Endometrial microvascular endothelial cells (primary cell): Measurements from ENCODE around the gene MRFAP1. TPM values are rescaled to one million over a fixed set of nuclear protein-coding genes. Genes with fewer than 3 reads are reported as not detected.
"Not testable (repeated sequence)": the region's sequence is repeated elsewhere in the genome, so short reads cannot be mapped to it uniquely, and the experiment has no call there.

Experiments
- in situ Hi-C: cut with HindIII; loops from 2 replicates; pipeline ENCODE4 v1.10.0; 2017; ENCODE audit warnings: low sequenced_read_pairs, low pct_unique_long_range_greater_than_20kb; ENCODE audit errors: inconsistent ontology term
- total RNA-seq: library from RNA; depleted of rRNA; stranded (reverse); fragments of >200 nt; gene quantifications from one replicate; pipeline ENCODE4 v1.2.3, GENCODE V29; 2015; ENCODE audit errors: inconsistent ontology term

The MRFAP1 gene
- total RNA-seq, 1 donor from 2014 or later, result 355 TPM

- in situ Hi-C loops, result no loop called here
Measured at GRCh38 chr4:6657242-6658208, 17.0 kb downstream of the MRFAP1 start.

- in situ Hi-C loops, result no loop called here
Measured at GRCh38 chr4:6658209-6658595, 17.7 kb downstream of the MRFAP1 start.

- in situ Hi-C loops, result no loop called here
Measured at GRCh38 chr4:6658597-6659075, 18.2 kb downstream of the MRFAP1 start.

GRCh38 chr4:6659897-6660296 lies 19.4 kb downstream of the MRFAP1 start:
- in situ Hi-C loops, result no loop called here

GRCh38 chr4:6660430-6660829 lies 19.9 kb downstream of the MRFAP1 start:
- in situ Hi-C loops, result no loop called here

- in situ Hi-C loops, result no loop called here
Measured at GRCh38 chr4:6662591-6662990, 22.1 kb downstream of the MRFAP1 start.

GRCh38 chr4:6663596-6664393 lies 23.3 kb downstream of the MRFAP1 start:
- in situ Hi-C loops, result no loop called here

GRCh38 chr4:6665320-6665654 lies 24.8 kb downstream of the MRFAP1 start:
- in situ Hi-C loops, result no loop called here

GRCh38 chr4:6668391-6668790 lies 27.9 kb downstream of the MRFAP1 start:
- in situ Hi-C loops, result no loop called here

GRCh38 chr4:6671648-6672047 lies 31.2 kb downstream of the MRFAP1 start:
- in situ Hi-C loops, result no loop called here

GRCh38 chr4:6672131-6672530 lies 31.6 kb downstream of the MRFAP1 start:
- in situ Hi-C loops, result no loop called here

GRCh38 chr4:6672541-6673190 lies 32.2 kb downstream of the MRFAP1 start:
- in situ Hi-C loops, result not testable (repeated sequence)

- in situ Hi-C loops, result not testable (repeated sequence)
Measured at GRCh38 chr4:6673191-6673659, 32.7 kb downstream of the MRFAP1 start.

- in situ Hi-C loops, result no loop called here
Measured at GRCh38 chr4:6673660-6674499, 33.4 kb downstream of the MRFAP1 start.

- in situ Hi-C loops, result no loop called here
Measured at GRCh38 chr4:6674500-6675149, 34.1 kb downstream of the MRFAP1 start.

GRCh38 chr4:6676722-6677558 lies 36.5 kb downstream of the MRFAP1 start:
- in situ Hi-C loops, result no loop called here

- in situ Hi-C loops, result no loop called here
Measured at GRCh38 chr4:6680372-6681034, 40.0 kb downstream of the MRFAP1 start.
